WTC11 (cell line): Measurements from ENCODE around the gene CDH22. TPM values are rescaled to one million over a fixed set of nuclear protein-coding genes. Genes with fewer than 3 reads are reported as not detected.

Experiments used
- ATAC-seq: fragments of 200-7000 bp; cut with Tn5 transposase; 2 replicates; pipeline ENCODE4 v1.10.0; 2021; ENCODE audit warnings: mild to moderate bottlenecking, moderate library complexity
- CTCF ChIA-PET: fragments of 300-600 bp; sonication (Branson Sonifier 250); formaldehyde crosslinking; loops from one replicate; lab custom pipeline; 2021; ENCODE audit warnings: antibody characterized with exemption; lab: Charles Lee
- POLR2A ChIA-PET: fragments of 350-600 bp; sonication (Branson Sonifier 250); formaldehyde crosslinking; loops from one replicate; lab custom pipeline; 2021; ENCODE audit warnings: antibody characterized with exemption; lab: Charles Lee
- DNase-seq: peaks from one replicate; pipeline ENCODE4 v3.0.0; 2021; ENCODE audit warnings: low spot score
- H3K27ac Mint-ChIP-seq: 2 replicates; pipeline ENCODE4 v1.8.0; 2021; ENCODE audit warnings: mixed read lengths
- H3K27me3 Mint-ChIP-seq: 2 replicates; pipeline ENCODE4 v1.8.0; 2021; ENCODE audit warnings: low read depth, mild to moderate bottlenecking, moderate library complexity, mixed read lengths
- H3K36me3 Mint-ChIP-seq: 2 replicates; pipeline ENCODE4 v1.8.0; 2021; ENCODE audit warnings: mixed read lengths
- H3K4me1 Mint-ChIP-seq: 2 replicates; pipeline ENCODE4 v1.8.0; 2022; ENCODE audit warnings: mixed read lengths
- H3K4me3 Mint-ChIP-seq: 2 replicates; pipeline ENCODE4 v1.8.0; 2021; ENCODE audit warnings: mild to moderate bottlenecking, moderate library complexity, mixed read lengths
- H3K9me3 Mint-ChIP-seq: 2 replicates; pipeline ENCODE4 v1.8.0; 2021; ENCODE audit warnings: mixed read lengths
- ATF1 ChIP-seq: sonication (generic); formaldehyde crosslinking; IDR thresholded peaks from 2 replicates; pipeline ENCODE4 v1.8.1; 2023; ENCODE audit warnings: mild to moderate bottlenecking, moderate library complexity, missing genetic modification reagents
- CBFB ChIP-seq: sonication (generic); formaldehyde crosslinking; IDR thresholded peaks from 2 replicates; pipeline ENCODE4 v1.8.1; 2022; ENCODE audit warnings: mild to moderate bottlenecking, low read depth, missing genetic modification reagents
- EMX1 ChIP-seq: fragments of 250-450 bp; sonication (Bioruptor Pico); IDR thresholded peaks from 2 replicates; pipeline ENCODE4 v1.8.0; 2021; ENCODE audit warnings: mild to moderate bottlenecking
- ESRRA ChIP-seq: sonication (generic); formaldehyde crosslinking; IDR thresholded peaks from 2 replicates; pipeline ENCODE4 v1.8.1; 2022; ENCODE audit warnings: mild to moderate bottlenecking, missing genetic modification reagents, borderline replicate concordance
- ETV6 ChIP-seq: sonication (generic); formaldehyde crosslinking; IDR thresholded peaks from 2 replicates; pipeline ENCODE4 v1.8.1; 2022; ENCODE audit warnings: mild to moderate bottlenecking, missing genetic modification reagents
- GRHL2 ChIP-seq: fragments of 250-450 bp; sonication (Bioruptor Pico); IDR thresholded peaks from 2 replicates; pipeline ENCODE4 v1.8.0; 2022; ENCODE audit warnings: mild to moderate bottlenecking, moderate library complexity; ENCODE audit not compliant: insufficient replicate concordance, severe bottlenecking
- JAZF1 ChIP-seq: fragments of 250-450 bp; sonication (Bioruptor Pico); IDR thresholded peaks from 2 replicates; pipeline ENCODE4 v1.9.0; 2021; ENCODE audit warnings: moderate library complexity, mild to moderate bottlenecking, inconsistent platforms
- NFYB ChIP-seq: sonication (generic); formaldehyde crosslinking; conservative IDR thresholded peaks from 2 replicates; pipeline ENCODE4 v1.8.0; 2022; ENCODE audit warnings: low read depth, missing genetic modification reagents
- NR1H2 ChIP-seq: sonication (generic); formaldehyde crosslinking; IDR thresholded peaks from 2 replicates; pipeline ENCODE4 v1.9.0; 2021; ENCODE audit warnings: mild to moderate bottlenecking, moderate library complexity, missing genetic modification reagents
- NR3C1 ChIP-seq: sonication (generic); formaldehyde crosslinking; conservative IDR thresholded peaks from 2 replicates; pipeline ENCODE4 v1.8.1; 2023; ENCODE audit warnings: low read depth, mild to moderate bottlenecking, missing genetic modification reagents
- PRRX2 ChIP-seq: fragments of 250-450 bp; sonication (Bioruptor Pico); IDR thresholded peaks from 2 replicates; pipeline ENCODE4 v1.8.0; 2021; ENCODE audit warnings: mild to moderate bottlenecking
- TEAD4 ChIP-seq: sonication (generic); formaldehyde crosslinking; IDR thresholded peaks from 2 replicates; pipeline ENCODE4 v1.8.0; 2022; ENCODE audit warnings: mild to moderate bottlenecking, missing genetic modification reagents
- ZNF219 ChIP-seq: sonication (generic); formaldehyde crosslinking; IDR thresholded peaks from 2 replicates; pipeline ENCODE4 v1.8.0; 2023; ENCODE audit warnings: missing genetic modification reagents, mild to moderate bottlenecking, borderline replicate concordance
- ZNF232 ChIP-seq: sonication (generic); formaldehyde crosslinking; IDR thresholded peaks from 2 replicates; pipeline ENCODE4 v1.8.0; 2022; ENCODE audit warnings: mild to moderate bottlenecking, missing genetic modification reagents
- total RNA-seq: library from RNA; stranded (reverse); gene quantifications from 3 replicates; pipeline ENCODE4 v1.2.3, GENCODE V29; 2021
- TF ChIP-seq, protein P1 (sequence below): sonication (generic); formaldehyde crosslinking; conservative IDR thresholded peaks from 2 replicates; pipeline ENCODE4 v1.8.1; 2023; ENCODE audit warnings: mild to moderate bottlenecking, low read depth, missing genetic modification reagents, moderate library complexity
- TF ChIP-seq, protein P2 (sequence below): fragments of 250-450 bp; sonication (Bioruptor Pico); IDR thresholded peaks from 2 replicates; pipeline ENCODE4 v1.9.0; 2021; ENCODE audit warnings: mild to moderate bottlenecking
- TF ChIP-seq, protein P3 (sequence below): sonication (generic); formaldehyde crosslinking; IDR thresholded peaks from 2 replicates; pipeline ENCODE4 v1.8.1; 2022; ENCODE audit warnings: low read depth, missing genetic modification reagents, borderline replicate concordance
- TF ChIP-seq, protein P4 (sequence below): sonication (generic); formaldehyde crosslinking; IDR thresholded peaks from 2 replicates; pipeline ENCODE4 v1.8.0; 2022; ENCODE audit warnings: mild to moderate bottlenecking, missing genetic modification reagents
- TF ChIP-seq, protein P5 (sequence below): sonication (generic); formaldehyde crosslinking; IDR thresholded peaks from 2 replicates; pipeline ENCODE4 v1.8.0; 2022; ENCODE audit warnings: mild to moderate bottlenecking, missing genetic modification reagents
- TF ChIP-seq, protein P6 (sequence below): sonication (generic); formaldehyde crosslinking; IDR thresholded peaks from 2 replicates; pipeline ENCODE4 v1.8.1; 2023; ENCODE audit warnings: mild to moderate bottlenecking, missing genetic modification reagents, moderate library complexity
- TF ChIP-seq, protein P7 (sequence below): sonication (generic); formaldehyde crosslinking; IDR thresholded peaks from 2 replicates; pipeline ENCODE4 v1.8.0; 2022; ENCODE audit warnings: mild to moderate bottlenecking, missing genetic modification reagents
- TF ChIP-seq, protein P8 (sequence below): sonication (generic); formaldehyde crosslinking; conservative IDR thresholded peaks from 2 replicates; pipeline ENCODE4 v1.8.1; 2022; ENCODE audit warnings: mild to moderate bottlenecking, missing genetic modification reagents

The CDH22 gene
- total RNA-seq, 1 experiment from 2014 or later, result 0.13 TPM

DNA sequence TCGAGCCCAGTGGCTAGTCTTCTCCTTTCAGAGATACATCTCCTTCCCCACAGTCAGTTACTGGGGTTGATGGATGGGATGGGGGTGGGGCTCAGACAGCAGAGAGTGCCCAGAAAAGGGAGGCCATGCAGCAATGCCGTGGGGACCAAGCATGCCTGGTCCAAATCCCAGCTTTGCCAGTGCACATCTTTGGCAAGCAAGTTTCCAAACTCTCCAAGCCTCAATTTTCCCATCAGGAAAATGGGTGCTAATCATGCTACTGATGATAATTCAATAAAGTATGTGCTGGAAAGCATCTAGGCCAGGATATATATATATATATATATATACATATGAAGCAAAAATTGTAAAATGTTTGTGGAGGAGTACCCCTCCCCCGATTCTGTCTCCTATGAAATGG lies 111.3 kb downstream of the CDH22 start (continued):
- TF ChIP-seq, protein P1, sequence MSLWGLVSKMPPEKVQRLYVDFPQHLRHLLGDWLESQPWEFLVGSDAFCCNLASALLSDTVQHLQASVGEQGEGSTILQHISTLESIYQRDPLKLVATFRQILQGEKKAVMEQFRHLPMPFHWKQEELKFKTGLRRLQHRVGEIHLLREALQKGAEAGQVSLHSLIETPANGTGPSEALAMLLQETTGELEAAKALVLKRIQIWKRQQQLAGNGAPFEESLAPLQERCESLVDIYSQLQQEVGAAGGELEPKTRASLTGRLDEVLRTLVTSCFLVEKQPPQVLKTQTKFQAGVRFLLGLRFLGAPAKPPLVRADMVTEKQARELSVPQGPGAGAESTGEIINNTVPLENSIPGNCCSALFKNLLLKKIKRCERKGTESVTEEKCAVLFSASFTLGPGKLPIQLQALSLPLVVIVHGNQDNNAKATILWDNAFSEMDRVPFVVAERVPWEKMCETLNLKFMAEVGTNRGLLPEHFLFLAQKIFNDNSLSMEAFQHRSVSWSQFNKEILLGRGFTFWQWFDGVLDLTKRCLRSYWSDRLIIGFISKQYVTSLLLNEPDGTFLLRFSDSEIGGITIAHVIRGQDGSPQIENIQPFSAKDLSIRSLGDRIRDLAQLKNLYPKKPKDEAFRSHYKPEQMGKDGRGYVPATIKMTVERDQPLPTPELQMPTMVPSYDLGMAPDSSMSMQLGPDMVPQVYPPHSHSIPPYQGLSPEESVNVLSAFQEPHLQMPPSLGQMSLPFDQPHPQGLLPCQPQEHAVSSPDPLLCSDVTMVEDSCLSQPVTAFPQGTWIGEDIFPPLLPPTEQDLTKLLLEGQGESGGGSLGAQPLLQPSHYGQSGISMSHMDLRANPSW (CRISPR knock-in tag), result no peak
- TF ChIP-seq JAZF1 (CRISPR knock-in tag), result no peak

DNA sequence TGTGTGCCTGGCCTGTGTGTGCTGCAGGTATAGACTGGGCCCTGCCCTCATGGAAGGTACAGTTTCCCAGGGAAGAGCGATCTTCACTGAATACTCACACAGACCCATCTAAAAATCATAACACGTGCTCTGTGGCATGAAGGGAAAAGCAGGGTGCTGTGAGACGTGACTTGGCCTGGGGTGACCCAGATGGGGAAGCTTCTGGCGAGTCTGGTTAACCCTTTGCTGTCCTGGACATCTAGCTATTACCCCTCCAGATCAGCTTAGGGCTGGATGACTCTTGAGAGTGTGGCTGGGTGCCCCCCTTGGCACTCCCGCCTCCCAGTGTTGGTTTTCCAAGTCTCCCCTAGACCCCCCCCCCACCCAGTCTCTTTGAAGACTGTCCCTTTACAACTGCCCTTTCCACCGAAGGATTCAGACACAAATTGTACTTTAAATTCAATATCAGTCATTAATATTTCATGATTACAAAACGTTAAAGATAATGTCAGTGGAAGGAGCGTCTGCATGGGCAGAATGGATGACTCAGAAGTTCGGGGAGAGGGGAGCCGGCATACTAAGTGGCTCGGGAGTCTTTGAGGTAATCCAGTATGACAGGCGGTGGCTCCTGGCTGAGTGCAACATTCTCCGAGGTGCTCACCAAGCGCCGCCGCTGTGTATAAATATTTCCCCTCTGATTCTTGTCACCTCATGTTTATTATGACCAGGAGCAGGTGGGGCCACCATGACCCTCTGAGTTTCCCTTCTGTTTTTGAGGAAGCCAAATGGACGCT lies 112.8 kb downstream of the CDH22 start:
- no peaks in the 10 kb centered on the region for H3K36me3 Mint-ChIP-seq
- DNase-seq (no peak), ATAC-seq (no peak)
- ChIA-PET POLR2A (no interaction called here), CTCF (no interaction called here)
- TF ChIP-seq, protein P2, sequence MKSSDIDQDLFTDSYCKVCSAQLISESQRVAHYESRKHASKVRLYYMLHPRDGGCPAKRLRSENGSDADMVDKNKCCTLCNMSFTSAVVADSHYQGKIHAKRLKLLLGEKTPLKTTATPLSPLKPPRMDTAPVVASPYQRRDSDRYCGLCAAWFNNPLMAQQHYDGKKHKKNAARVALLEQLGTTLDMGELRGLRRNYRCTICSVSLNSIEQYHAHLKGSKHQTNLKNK (CRISPR knock-in tag), result no peak
- TF ChIP-seq, protein P3, sequence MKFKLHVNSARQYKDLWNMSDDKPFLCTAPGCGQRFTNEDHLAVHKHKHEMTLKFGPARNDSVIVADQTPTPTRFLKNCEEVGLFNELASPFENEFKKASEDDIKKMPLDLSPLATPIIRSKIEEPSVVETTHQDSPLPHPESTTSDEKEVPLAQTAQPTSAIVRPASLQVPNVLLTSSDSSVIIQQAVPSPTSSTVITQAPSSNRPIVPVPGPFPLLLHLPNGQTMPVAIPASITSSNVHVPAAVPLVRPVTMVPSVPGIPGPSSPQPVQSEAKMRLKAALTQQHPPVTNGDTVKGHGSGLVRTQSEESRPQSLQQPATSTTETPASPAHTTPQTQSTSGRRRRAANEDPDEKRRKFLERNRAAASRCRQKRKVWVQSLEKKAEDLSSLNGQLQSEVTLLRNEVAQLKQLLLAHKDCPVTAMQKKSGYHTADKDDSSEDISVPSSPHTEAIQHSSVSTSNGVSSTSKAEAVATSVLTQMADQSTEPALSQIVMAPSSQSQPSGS (CRISPR knock-in tag), result no peak
- TF ChIP-seq, protein P4, sequence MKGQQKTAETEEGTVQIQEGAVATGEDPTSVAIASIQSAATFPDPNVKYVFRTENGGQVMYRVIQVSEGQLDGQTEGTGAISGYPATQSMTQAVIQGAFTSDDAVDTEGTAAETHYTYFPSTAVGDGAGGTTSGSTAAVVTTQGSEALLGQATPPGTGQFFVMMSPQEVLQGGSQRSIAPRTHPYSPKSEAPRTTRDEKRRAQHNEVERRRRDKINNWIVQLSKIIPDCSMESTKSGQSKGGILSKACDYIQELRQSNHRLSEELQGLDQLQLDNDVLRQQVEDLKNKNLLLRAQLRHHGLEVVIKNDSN (CRISPR knock-in tag), result no peak
- TF ChIP-seq EMX1 (CRISPR knock-in tag) (no peak), ZNF232 (CRISPR knock-in tag) (no peak)
- peaks cover 17% of the 10 kb centered on the region for H3K4me1 Mint-ChIP-seq
- no peak overlapping the region for H3K4me3 Mint-ChIP-seq
- no peak overlapping the region for H3K27ac Mint-ChIP-seq
- peaks cover 4% of the 10 kb centered on the region; the same call in 1 of the 2 replicates for H3K9me3 Mint-ChIP-seq
- H3K27me3 Mint-ChIP-seq, result peaks cover 11% of the 10 kb centered on the region; the same call in 1 of the 2 replicates

DNA sequence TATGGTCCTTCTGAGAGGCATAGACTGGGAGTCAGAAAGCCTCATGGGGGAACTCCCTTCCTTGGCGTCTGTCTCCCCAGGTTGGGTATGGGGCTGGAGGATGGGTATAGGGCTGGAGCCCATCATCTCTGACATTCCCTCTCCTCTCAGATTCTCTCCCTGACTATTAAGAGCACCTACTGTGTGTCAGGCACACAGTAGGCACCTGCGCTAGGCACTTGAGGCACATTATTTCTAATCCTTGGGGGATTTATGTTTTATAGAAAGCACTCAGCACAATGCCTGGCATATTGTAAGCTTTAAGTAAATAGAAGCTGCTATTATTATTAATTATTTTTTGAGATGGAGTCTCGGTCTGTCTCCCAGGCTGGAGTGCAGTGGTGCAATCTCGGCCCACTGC lies 113.9 kb downstream of the CDH22 start:
- Mint-ChIP-seq H3K27me3 (peaks cover 11% of the 10 kb centered on the region; the same call in 1 of the 2 replicates), H3K9me3 (peaks cover 4% of the 10 kb centered on the region; the same call in 1 of the 2 replicates), H3K27ac (no peak overlapping the region), H3K36me3 (no peaks in the 10 kb centered on the region), H3K4me3 (no peak overlapping the region), H3K4me1 (peaks cover 17% of the 10 kb centered on the region)
- DNase-seq (no peak), ATAC-seq (no peak)
- TF ChIP-seq NR1H2 (no peak), ESRRA (no peak), ATF1 (no peak), NFYB (CRISPR knock-in tag) (no peak), ZNF219 (CRISPR knock-in tag) (no peak), GRHL2 (CRISPR knock-in tag) (no peak), CBFB (no peak), TEAD4 (CRISPR knock-in tag) (no peak), NR3C1 (CRISPR knock-in tag) (no peak), ETV6 (CRISPR knock-in tag) (no peak), PRRX2 (CRISPR knock-in tag) (no peak)
- TF ChIP-seq, protein P5, sequence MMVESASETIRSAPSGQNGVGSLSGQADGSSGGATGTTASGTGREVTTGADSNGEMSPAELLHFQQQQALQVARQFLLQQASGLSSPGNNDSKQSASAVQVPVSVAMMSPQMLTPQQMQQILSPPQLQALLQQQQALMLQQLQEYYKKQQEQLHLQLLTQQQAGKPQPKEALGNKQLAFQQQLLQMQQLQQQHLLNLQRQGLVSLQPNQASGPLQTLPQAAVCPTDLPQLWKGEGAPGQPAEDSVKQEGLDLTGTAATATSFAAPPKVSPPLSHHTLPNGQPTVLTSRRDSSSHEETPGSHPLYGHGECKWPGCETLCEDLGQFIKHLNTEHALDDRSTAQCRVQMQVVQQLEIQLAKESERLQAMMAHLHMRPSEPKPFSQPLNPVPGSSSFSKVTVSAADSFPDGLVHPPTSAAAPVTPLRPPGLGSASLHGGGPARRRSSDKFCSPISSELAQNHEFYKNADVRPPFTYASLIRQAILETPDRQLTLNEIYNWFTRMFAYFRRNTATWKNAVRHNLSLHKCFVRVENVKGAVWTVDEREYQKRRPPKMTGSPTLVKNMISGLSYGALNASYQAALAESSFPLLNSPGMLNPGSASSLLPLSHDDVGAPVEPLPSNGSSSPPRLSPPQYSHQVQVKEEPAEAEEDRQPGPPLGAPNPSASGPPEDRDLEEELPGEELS, result no peak
- TF ChIP-seq, protein P6, sequence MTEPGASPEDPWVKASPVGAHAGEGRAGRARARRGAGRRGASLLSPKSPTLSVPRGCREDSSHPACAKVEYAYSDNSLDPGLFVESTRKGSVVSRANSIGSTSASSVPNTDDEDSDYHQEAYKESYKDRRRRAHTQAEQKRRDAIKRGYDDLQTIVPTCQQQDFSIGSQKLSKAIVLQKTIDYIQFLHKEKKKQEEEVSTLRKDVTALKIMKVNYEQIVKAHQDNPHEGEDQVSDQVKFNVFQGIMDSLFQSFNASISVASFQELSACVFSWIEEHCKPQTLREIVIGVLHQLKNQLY (CRISPR knock-in tag), result no peak
- TF ChIP-seq, protein P7, sequence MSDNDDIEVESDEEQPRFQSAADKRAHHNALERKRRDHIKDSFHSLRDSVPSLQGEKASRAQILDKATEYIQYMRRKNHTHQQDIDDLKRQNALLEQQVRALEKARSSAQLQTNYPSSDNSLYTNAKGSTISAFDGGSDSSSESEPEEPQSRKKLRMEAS (CRISPR knock-in tag), result no peak
- TF ChIP-seq, protein P8, sequence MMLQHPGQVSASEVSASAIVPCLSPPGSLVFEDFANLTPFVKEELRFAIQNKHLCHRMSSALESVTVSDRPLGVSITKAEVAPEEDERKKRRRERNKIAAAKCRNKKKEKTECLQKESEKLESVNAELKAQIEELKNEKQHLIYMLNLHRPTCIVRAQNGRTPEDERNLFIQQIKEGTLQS (CRISPR knock-in tag), result no peak
- ChIA-PET POLR2A (interaction anchor here (0.6 kb wide), 1 partner anchor 10 kb away, joined by 5 read pairs; no protein-coding TSS in a partner anchor), CTCF (no interaction called here)
